Measurements from ENCODE around the gene UQCRFS1. TPM values are rescaled to one million over a fixed set of nuclear protein-coding genes. Genes with fewer than 3 reads are reported as not detected.

The UQCRFS1 gene
- total RNA-seq, 1 donor from 2014 or later: 24.6 TPM

DNA sequence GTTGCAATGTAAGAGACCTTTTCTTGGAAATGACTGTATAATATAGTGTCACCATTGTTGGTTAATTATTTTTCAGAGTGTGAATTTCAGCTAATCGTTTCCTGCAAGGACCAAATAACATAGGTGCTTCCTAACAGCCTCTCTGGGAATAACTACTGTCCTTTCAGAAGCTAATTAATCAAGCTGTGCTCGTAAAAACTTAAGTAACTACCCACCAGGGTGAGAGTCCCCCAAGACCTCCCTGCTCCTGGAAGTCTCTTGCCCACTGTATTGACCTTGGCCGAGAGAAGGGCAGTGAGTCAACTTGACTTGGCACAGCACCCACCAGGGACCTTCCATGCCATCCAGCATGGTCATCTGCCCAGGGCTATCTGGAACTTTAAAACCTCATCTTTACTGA is 50.3 kb downstream of the UQCRFS1 start:
- Mint-ChIP-seq H3K36me3 (ENCODE audit: low read depth) (no peaks in the 10 kb centered on the region), H3K4me1 (ENCODE audit: low read depth) (no peaks in the 10 kb centered on the region), H3K27me3 (ENCODE audit: low read depth) (no peaks in the 10 kb centered on the region), H3K27ac (ENCODE audit: unreplicated experiment) (no peak overlapping the region), H3K4me3 (ENCODE audit: unreplicated experiment) (no peak overlapping the region), H3K9me3 (ENCODE audit: low read depth) (peaks cover 18% of the 10 kb centered on the region)
- TF ChIP-seq CTCF (IDR thresholded peaks at IDR 0.05): no peak
- no peak for DNase-seq (ENCODE audit: low spot score)

DNA sequence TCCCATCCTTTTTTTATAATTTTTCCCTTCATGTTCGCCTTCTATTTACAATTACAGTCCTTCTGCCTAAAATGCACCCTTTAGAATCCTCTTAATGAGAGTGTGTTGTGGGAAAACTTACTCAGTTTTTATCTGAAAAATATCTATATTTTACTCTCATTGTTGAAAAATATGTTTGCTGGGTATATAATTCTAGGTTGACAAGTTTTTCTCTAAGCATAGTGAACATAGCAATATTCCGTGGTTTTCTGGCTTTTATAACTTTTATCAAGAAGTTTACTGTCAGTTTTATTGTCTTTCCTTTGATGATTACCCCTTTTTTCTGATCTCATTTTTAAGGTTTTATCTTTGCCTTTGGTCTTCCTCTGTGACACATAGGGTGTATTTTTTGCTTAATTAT is 57.3 kb downstream of the UQCRFS1 start:
- TF ChIP-seq CTCF (IDR thresholded peaks at IDR 0.05): no peak
- H3K27me3 Mint-ChIP-seq (ENCODE audit: low read depth): no peaks in the 10 kb centered on the region
- H3K4me1 Mint-ChIP-seq (ENCODE audit: low read depth): no peaks in the 10 kb centered on the region
- no peaks in the 10 kb centered on the region for H3K36me3 Mint-ChIP-seq (ENCODE audit: low read depth)
- H3K27ac Mint-ChIP-seq (ENCODE audit: unreplicated experiment): no peak overlapping the region
- H3K9me3 Mint-ChIP-seq (ENCODE audit: low read depth): peaks cover 27% of the 10 kb centered on the region
- DNase-seq (ENCODE audit: low spot score): no peak
- H3K4me3 Mint-ChIP-seq (ENCODE audit: unreplicated experiment): no peak overlapping the region

Data from chondrocyte (in vitro differentiated cells).